ENCODE results near the gene ARFGAP1. TPM values are rescaled to one million over a fixed set of nuclear protein-coding genes. Genes with fewer than 3 reads are reported as not detected.

Gene ARFGAP1
- total and polyA plus RNA-seq, 2 of the 4 experiments (the other 2 are of a cell fraction) = 59.1 to 194 TPM

DNA sequence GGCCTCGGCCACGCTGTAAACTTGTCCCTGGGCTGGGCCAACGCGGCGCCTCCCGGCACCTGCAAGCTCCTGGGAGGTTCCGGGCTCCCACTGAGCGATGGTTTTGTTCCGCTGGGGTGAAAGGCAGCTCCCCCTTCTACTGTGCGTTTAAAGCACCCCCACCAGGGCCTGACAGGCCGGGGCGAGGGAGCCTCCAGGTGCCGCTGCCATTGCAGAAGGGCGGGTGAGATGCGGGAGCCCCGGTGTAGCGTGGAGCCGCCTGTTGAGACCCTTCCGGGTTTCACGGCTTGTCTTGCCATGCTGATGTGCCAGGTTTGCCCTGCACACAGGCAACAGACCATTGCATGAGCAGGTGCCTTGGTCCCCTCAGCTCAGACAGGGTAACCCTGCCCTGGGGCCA is 23.2 kb downstream of the ARFGAP1 start:
- Histone ChIP-seq H3K23ac (ENCODE audit: low read depth, low read length) (no peak overlapping the region), H2BK120ac (ENCODE audit: low read depth, low read length) (no peak overlapping the region), H4K20me1 (ENCODE audit: insufficient read depth, low read length) (peaks cover 19% of the 10 kb centered on the region), H3K79me1 (ENCODE audit: low read depth in 1 of 2, low read length in 2 of 2) (no peaks in the 10 kb centered on the region), H3K9me1 (ENCODE audit: insufficient read depth, low read length) (no peaks in the 10 kb centered on the region), H3K4me1 (ENCODE audit: control insufficient read depth, insufficient read depth, low read length) (no peaks in the 10 kb centered on the region), H2AFZ (replicated peaks; ENCODE audit: low read length, poor library complexity) (no peak overlapping the region), H3K27me3 (ENCODE audit: control insufficient read depth, insufficient read depth, low read length) (peaks cover 41% of the 10 kb centered on the region), H2BK15ac (ENCODE audit: low read depth, low read length) (no peak overlapping the region), H3K4me2 (ENCODE audit: low read depth, low read length) (no peak overlapping the region), H4K91ac (ENCODE audit: insufficient read depth, low read depth, low read length) (no peak overlapping the region), H4K8ac (ENCODE audit: low read depth in 2 of 2, low read length in 2 of 2) (no peak overlapping the region), H3K9me3 (ENCODE audit: control insufficient read depth, insufficient read depth, low read length) (peaks cover 2% of the 10 kb centered on the region; the same call in 1 of the 2 replicates), H4K5ac (ENCODE audit: low read depth, low read length) (no peak overlapping the region), H3K18ac (ENCODE audit: low read depth, low read length) (no peak overlapping the region), H2AK5ac (ENCODE audit: low read depth, low read length) (no peak overlapping the region), H3K4me3 (ENCODE audit: insufficient read depth, low read depth, low read length) (no peak overlapping the region), H2AK9ac (replicated peaks; ENCODE audit: low read depth, low read length, poor library complexity) (no peak overlapping the region), H3K14ac (replicated peaks; ENCODE audit: low read depth, low read length) (no peak overlapping the region), H3K56ac (ENCODE audit: extremely low read depth, insufficient read depth, low read length) (no peak overlapping the region), H3K9ac (ENCODE audit: low read depth, low read length) (no peak overlapping the region), H2BK5ac (ENCODE audit: low read depth, low read length, poor library complexity, severe bottlenecking) (no peak overlapping the region), H3K4ac (ENCODE audit: low read depth, low read length) (no peak overlapping the region), H3K36me3 (ENCODE audit: control insufficient read depth, insufficient read depth, low read length) (no peaks in the 10 kb centered on the region), H3K27ac (ENCODE audit: insufficient read depth, low read length) (no peak overlapping the region), H2BK20ac (ENCODE audit: low read depth, low read length) (no peak overlapping the region)
- ChIA-PET POLR2A (ENCODE audit: unreplicated experiment) (no interaction called here), CTCF (interaction anchor here (1.0 kb wide), 1 partner anchor 13 kb away, joined by 3 read pairs; no protein-coding TSS in a partner anchor)
- TF ChIP-seq MXI1 (IDR thresholded peaks at IDR 0.05; ENCODE audit: borderline replicate concordance, low read depth, low read length) (no peak), POLR2A (IDR thresholded peaks at IDR 0.05; ENCODE audit: low read depth, low read length) (peak; percentile 5; the same call in 1 of the 2 replicates), BHLHE40 (IDR thresholded peaks at IDR 0.05; ENCODE audit: low read depth, low read length) (no peak)
- in situ Hi-C loops (cut with MboI; ENCODE audit: low sequenced_read_pairs) = no loop called here
- ATAC-seq (ENCODE audit: low read depth) = no peak
- intact Hi-C loops (cut with micrococcal nuclease) = no loop called here
- dilution Hi-C loops (cut with HindIII; ENCODE audit: low sequenced_read_pairs, unreplicated experiment) = no loop called here
- BruUV-seq (replicated peaks) = no TSS peak
- 60% methylated on average over 10 of the region's 20 CpGs; no CpG with 5 or more reads in 1 of the 2 experiments for WGBS, 2 experiments (ENCODE audit: extremely low coverage in 2 of 2, insufficient read length in 1 of 2)
- no peak for DNase-seq
